ENCODE measurements around the gene XIRP2. TPM values are rescaled to one million over a fixed set of nuclear protein-coding genes. Genes with fewer than 3 reads are reported as not detected.

Gene XIRP2
- total RNA-seq, 1 donor from 2014 or later = 0.25 TPM

GRCh38 chr2:166921261-166921896, 33.1 kb downstream of the XIRP2 start:
- no peak for DNase-seq (ENCODE audit: low read depth)
- Histone ChIP-seq H3K27ac (ENCODE audit: low read depth, low read length) (no peak overlapping the region), H4K20me1 (ENCODE audit: insufficient read depth, low read length) (no peaks in the 10 kb centered on the region), H3K9me3 (ENCODE audit: insufficient read depth, low read depth, low read length) (no peaks in the 10 kb centered on the region), H3K4me3 (ENCODE audit: insufficient read depth, low read depth, low read length) (no peak overlapping the region), H3K4me2 (ENCODE audit: low read length) (no peak overlapping the region), H3K79me2 (ENCODE audit: insufficient read depth, low read length) (no peaks in the 10 kb centered on the region), H3K9ac (ENCODE audit: low read length) (no peak overlapping the region), H3K27me3 (ENCODE audit: insufficient read depth, low read length) (no peaks in the 10 kb centered on the region), H3K4me1 (ENCODE audit: insufficient read depth, low read length) (no peaks in the 10 kb centered on the region), H2AFZ (ENCODE audit: low read depth, low read length) (no peak overlapping the region), H3K36me3 (ENCODE audit: insufficient read depth, low read length) (no peaks in the 10 kb centered on the region)
- H3K36me3 Mint-ChIP-seq (ENCODE audit: low read depth, unreplicated experiment) = no peaks in the 10 kb centered on the region
- H3K4me3 Mint-ChIP-seq (ENCODE audit: unreplicated experiment) = no peak overlapping the region
- H3K4me1 Mint-ChIP-seq (ENCODE audit: low read depth, unreplicated experiment) = no peaks in the 10 kb centered on the region
- H3K27me3 Mint-ChIP-seq (ENCODE audit: low read depth, unreplicated experiment) = no peaks in the 10 kb centered on the region
- no peak overlapping the region for H3K27ac Mint-ChIP-seq (ENCODE audit: unreplicated experiment)
- TF ChIP-seq, protein P1, sequence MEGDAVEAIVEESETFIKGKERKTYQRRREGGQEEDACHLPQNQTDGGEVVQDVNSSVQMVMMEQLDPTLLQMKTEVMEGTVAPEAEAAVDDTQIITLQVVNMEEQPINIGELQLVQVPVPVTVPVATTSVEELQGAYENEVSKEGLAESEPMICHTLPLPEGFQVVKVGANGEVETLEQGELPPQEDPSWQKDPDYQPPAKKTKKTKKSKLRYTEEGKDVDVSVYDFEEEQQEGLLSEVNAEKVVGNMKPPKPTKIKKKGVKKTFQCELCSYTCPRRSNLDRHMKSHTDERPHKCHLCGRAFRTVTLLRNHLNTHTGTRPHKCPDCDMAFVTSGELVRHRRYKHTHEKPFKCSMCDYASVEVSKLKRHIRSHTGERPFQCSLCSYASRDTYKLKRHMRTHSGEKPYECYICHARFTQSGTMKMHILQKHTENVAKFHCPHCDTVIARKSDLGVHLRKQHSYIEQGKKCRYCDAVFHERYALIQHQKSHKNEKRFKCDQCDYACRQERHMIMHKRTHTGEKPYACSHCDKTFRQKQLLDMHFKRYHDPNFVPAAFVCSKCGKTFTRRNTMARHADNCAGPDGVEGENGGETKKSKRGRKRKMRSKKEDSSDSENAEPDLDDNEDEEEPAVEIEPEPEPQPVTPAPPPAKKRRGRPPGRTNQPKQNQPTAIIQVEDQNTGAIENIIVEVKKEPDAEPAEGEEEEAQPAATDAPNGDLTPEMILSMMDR (IDR thresholded peaks at IDR 0.05; ENCODE audit: insufficient read depth, low read depth, low read length) = no peak
- TF ChIP-seq EZH2 (IDR thresholded peaks at IDR 0.05; ENCODE audit: insufficient read depth, low read length) = no peak
- no peak for FAIRE-seq
- H3K9me3 Mint-ChIP-seq (ENCODE audit: unreplicated experiment) = no peaks in the 10 kb centered on the region

DNA sequence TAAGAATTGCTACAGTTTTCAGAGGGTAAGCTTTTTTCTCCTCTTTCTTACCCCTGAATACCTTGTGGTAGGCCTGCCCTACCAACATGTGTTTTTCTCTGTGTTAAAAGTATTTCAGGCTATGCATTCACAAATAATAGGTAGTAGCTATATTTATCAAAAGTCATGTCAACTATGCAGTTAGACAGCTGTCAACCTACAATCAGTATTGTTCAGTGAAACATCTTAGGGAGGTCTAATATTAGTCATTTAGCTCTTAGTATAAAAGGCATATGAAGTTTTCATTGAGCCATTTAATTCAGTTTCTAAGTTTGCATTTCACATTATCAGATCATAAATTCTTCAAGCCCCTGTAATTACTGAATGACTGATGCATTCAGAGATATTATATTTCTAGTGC, 36.7 kb downstream of the XIRP2 start:
- no peak overlapping the region for H3K9ac ChIP-seq (ENCODE audit: low read length)
- H3K4me2 ChIP-seq (ENCODE audit: low read length) = no peak overlapping the region
- H3K9me3 ChIP-seq (ENCODE audit: insufficient read depth, low read depth, low read length) = no peaks in the 10 kb centered on the region
- DNase-seq (ENCODE audit: low read depth) = no peak
- Mint-ChIP-seq H3K36me3 (ENCODE audit: low read depth, unreplicated experiment) (no peaks in the 10 kb centered on the region), H3K4me3 (ENCODE audit: unreplicated experiment) (no peak overlapping the region), H3K4me1 (ENCODE audit: low read depth, unreplicated experiment) (no peaks in the 10 kb centered on the region), H3K27me3 (ENCODE audit: low read depth, unreplicated experiment) (no peaks in the 10 kb centered on the region), H3K9me3 (ENCODE audit: unreplicated experiment) (no peaks in the 10 kb centered on the region), H3K27ac (ENCODE audit: unreplicated experiment) (no peak overlapping the region)
- H3K27ac ChIP-seq (ENCODE audit: low read depth, low read length) = no peak overlapping the region
- TF ChIP-seq, protein P1 (IDR thresholded peaks at IDR 0.05; ENCODE audit: insufficient read depth, low read depth, low read length) = no peak
- TF ChIP-seq EZH2 (IDR thresholded peaks at IDR 0.05; ENCODE audit: insufficient read depth, low read length) = no peak
- no peak overlapping the region for H3K4me3 ChIP-seq (ENCODE audit: insufficient read depth, low read depth, low read length)
- no peak overlapping the region for H2AFZ ChIP-seq (ENCODE audit: low read depth, low read length)
- H3K4me1 ChIP-seq (ENCODE audit: insufficient read depth, low read length) = no peaks in the 10 kb centered on the region
- FAIRE-seq = no peak
- no peaks in the 10 kb centered on the region for H3K79me2 ChIP-seq (ENCODE audit: insufficient read depth, low read length)
- no peaks in the 10 kb centered on the region for H3K27me3 ChIP-seq (ENCODE audit: insufficient read depth, low read length)
- H4K20me1 ChIP-seq (ENCODE audit: insufficient read depth, low read length) = no peaks in the 10 kb centered on the region
- no peaks in the 10 kb centered on the region for H3K36me3 ChIP-seq (ENCODE audit: insufficient read depth, low read length)

- FAIRE-seq = no peak
- H4K20me1 ChIP-seq (ENCODE audit: insufficient read depth, low read length) = no peaks in the 10 kb centered on the region
- no peak overlapping the region for H3K4me2 ChIP-seq (ENCODE audit: low read length)
- H3K27me3 ChIP-seq (ENCODE audit: insufficient read depth, low read length) = no peaks in the 10 kb centered on the region
- H3K4me3 ChIP-seq (ENCODE audit: insufficient read depth, low read depth, low read length) = no peak overlapping the region
- H3K9me3 ChIP-seq (ENCODE audit: insufficient read depth, low read depth, low read length) = no peaks in the 10 kb centered on the region
- H3K4me1 ChIP-seq (ENCODE audit: insufficient read depth, low read length) = no peaks in the 10 kb centered on the region
- no peaks in the 10 kb centered on the region for H3K36me3 ChIP-seq (ENCODE audit: insufficient read depth, low read length)
- Mint-ChIP-seq H3K36me3 (ENCODE audit: low read depth, unreplicated experiment) (no peaks in the 10 kb centered on the region), H3K4me1 (ENCODE audit: low read depth, unreplicated experiment) (no peaks in the 10 kb centered on the region), H3K27ac (ENCODE audit: unreplicated experiment) (no peak overlapping the region), H3K27me3 (ENCODE audit: low read depth, unreplicated experiment) (no peaks in the 10 kb centered on the region), H3K4me3 (ENCODE audit: unreplicated experiment) (no peak overlapping the region), H3K9me3 (ENCODE audit: unreplicated experiment) (no peaks in the 10 kb centered on the region)
- H3K79me2 ChIP-seq (ENCODE audit: insufficient read depth, low read length) = no peaks in the 10 kb centered on the region
- no peak overlapping the region for H3K9ac ChIP-seq (ENCODE audit: low read length)
- DNase-seq (ENCODE audit: low read depth) = no peak
- TF ChIP-seq EZH2 (IDR thresholded peaks at IDR 0.05; ENCODE audit: insufficient read depth, low read length) = no peak
- TF ChIP-seq, protein P1 (IDR thresholded peaks at IDR 0.05; ENCODE audit: insufficient read depth, low read depth, low read length) = no peak
- no peak overlapping the region for H3K27ac ChIP-seq (ENCODE audit: low read depth, low read length)
- H2AFZ ChIP-seq (ENCODE audit: low read depth, low read length) = no peak overlapping the region
These were observed 38.4 kb downstream of the XIRP2 start for GRCh38 chr2:166926657-166927056.
